Activated naive CD4-positive, alpha-beta T cell treated with anti-CD3 and anti-CD28 coated beads, Interleukin-2, amount 50 U/mL, for 72 hours (primary cell): ENCODE measurements around the gene ADGRE1. TPM values are rescaled to one million over a fixed set of nuclear protein-coding genes. Genes with fewer than 3 reads are reported as not detected.

ENCODE experiments used
- ATAC-seq, 2 donors: fragments of 150-1000 bp; cut with Tn5 transposase; 2 replicates each; pipeline ENCODE4 v1.10.0; 2021; ENCODE audit warnings: mild to moderate bottlenecking in 2 of 2, moderate library complexity in 2 of 2
- DNase-seq, 2 donors: peaks; one replicate each; pipeline ENCODE4 v3.0.0; 2021 to 2022; ENCODE audit warnings: low spot score in 2 of 2
- H3K27ac Mint-ChIP-seq, 2 donors: one replicate each; pipeline ENCODE4 v1.8.0; 2022; ENCODE audit warnings: mild to moderate bottlenecking in 2 of 2, mixed read lengths in 2 of 2
- H3K36me3 Mint-ChIP-seq, 2 donors: one replicate each; pipeline ENCODE4 v1.8.0; 2022; ENCODE audit warnings: mixed read lengths in 2 of 2
- H3K9me3 Mint-ChIP-seq, 2 donors: one replicate each; pipeline ENCODE4 v1.8.0; 2022; ENCODE audit warnings: mixed read lengths in 2 of 2
- total RNA-seq, 2 donors: library from RNA; stranded (reverse); gene quantifications; one replicate each; pipeline ENCODE4 v1.2.3, GENCODE V29; 2022

Gene ADGRE1
- total RNA-seq, 2 donors from 2014 or later: 12.1 to 16.1 TPM

DNA sequence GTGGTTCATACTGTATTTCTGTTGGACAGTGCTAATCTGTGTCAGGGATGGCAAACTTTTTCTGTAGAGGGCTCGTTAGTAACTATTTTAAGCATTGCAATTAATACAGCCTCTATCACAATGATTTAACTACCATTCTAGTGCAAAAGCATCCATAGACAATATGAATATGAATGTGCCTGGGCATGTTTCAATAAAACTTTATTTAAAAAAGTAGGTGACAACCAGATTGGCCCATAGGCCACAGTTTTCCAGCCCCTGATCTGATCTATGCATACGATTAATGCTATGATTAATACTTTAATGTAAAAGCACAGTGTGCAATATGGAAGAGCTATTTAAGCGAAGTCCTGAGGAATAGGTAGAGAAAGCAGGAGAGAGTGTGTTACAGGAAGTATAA, 29.6 kb downstream of the ADGRE1 start:
- DNase-seq (no peak), ATAC-seq (no peak)
- H3K9me3 Mint-ChIP-seq: peaks cover 5 to 10% of the 10 kb centered on the region in 2 donors
- H3K36me3 Mint-ChIP-seq: peaks cover 17 to 22% of the 10 kb centered on the region in 2 donors
- H3K27ac Mint-ChIP-seq: peak overlapping the region in 1 of 2 donors; percentile 18

DNA sequence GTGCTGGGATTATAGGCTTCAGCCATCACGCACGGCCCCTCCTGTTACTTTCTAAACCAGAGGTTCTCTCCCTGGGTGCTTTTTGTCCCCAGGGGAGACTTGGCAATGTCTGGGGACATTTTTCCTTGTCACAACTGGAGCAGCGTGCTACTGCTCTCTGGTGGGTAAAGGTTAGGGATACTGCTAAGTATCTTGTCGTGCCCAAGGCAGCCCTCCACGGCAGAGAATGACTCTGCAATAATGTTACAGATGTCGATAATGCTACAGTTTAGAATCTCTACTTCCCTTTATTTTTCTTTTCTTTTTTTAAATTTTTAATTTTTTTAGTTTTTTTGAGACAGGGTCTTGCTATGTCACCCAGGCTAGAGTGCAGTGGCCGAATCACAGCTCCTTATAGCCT, 38.0 kb downstream of the ADGRE1 start:
- ATAC-seq (no peak), DNase-seq (no peak)
- Mint-ChIP-seq H3K9me3 (peaks cover 4 to 10% of the 10 kb centered on the region in 2 donors), H3K27ac (peak overlapping the region; percentile 79 to 89), H3K36me3 (peaks cover 16 to 46% of the 10 kb centered on the region in 2 donors)

- H3K36me3 Mint-ChIP-seq: peaks cover 21 to 50% of the 10 kb centered on the region in 2 donors
- peak; percentile 93 to 97 for ATAC-seq
- H3K27ac Mint-ChIP-seq: peak overlapping the region; percentile 79 to 89
- H3K9me3 Mint-ChIP-seq: peaks cover 7 to 13% of the 10 kb centered on the region in 2 donors
- peak; percentile 37 to 66 for DNase-seq
Observed at GRCh38 chr19:6925801-6926751, 38.7 kb downstream of the ADGRE1 start.

- Mint-ChIP-seq H3K9me3 (peaks cover 9 to 14% of the 10 kb centered on the region in 2 donors), H3K36me3 (peaks cover 29 to 49% of the 10 kb centered on the region in 2 donors), H3K27ac (no peak overlapping the region)
- no peak for ATAC-seq
- no peak for DNase-seq
Observed at GRCh38 chr19:6930190-6930589, 42.8 kb downstream of the ADGRE1 start.

- Mint-ChIP-seq H3K9me3 (peaks cover 5 to 9% of the 10 kb centered on the region in 2 donors), H3K36me3 (peaks cover 26 to 34% of the 10 kb centered on the region in 2 donors), H3K27ac (no peak overlapping the region)
- ATAC-seq (no peak), DNase-seq (no peak)
Observed at GRCh38 chr19:6935069-6935468, 47.7 kb downstream of the ADGRE1 start.

DNA sequence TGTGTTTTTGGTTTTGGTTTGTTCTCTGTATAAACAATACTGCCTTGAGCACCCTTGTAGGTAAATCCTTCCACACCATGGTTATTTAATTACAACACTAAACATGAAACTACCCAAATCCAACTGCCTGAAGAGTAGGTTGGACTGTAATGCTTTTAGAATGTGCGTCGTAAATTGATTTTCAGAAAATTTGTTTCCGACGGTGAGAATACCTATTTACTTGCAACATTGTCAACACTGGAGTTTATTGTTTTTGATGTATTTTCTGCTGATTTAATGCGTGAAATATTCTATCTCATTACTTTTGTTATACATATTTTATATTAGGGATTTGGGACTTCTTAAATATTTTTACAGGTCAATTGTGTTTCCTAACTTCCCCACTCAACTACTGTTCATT, 48.2 kb downstream of the ADGRE1 start:
- Mint-ChIP-seq H3K36me3 (peaks cover 29 to 35% of the 10 kb centered on the region in 2 donors), H3K27ac (no peak overlapping the region), H3K9me3 (peaks cover 5 to 9% of the 10 kb centered on the region in 2 donors)
- no peak for DNase-seq
- no peak for ATAC-seq

DNA sequence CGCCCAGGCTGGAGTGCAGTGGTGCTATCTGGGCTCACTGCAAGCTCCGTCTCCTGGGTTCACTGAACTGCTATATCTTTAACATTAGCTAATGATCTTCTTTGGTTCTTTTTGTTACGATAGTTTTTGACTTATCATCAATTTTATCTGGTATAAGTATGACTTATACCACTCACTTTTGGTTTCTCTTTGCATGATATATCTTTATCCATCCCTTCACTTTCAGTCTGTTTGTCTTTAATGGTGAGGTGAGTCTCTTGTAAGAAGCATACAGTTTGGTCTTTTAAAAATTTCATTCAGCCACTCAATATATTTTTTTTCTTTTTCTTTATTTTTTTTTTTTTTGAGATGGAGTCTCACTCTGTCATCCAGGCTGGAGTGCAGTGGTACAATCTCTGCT, 58.4 kb downstream of the ADGRE1 start:
- ATAC-seq: peak; percentile 44 to 50
- H3K27ac Mint-ChIP-seq: no peak overlapping the region
- H3K9me3 Mint-ChIP-seq: no peaks in the 10 kb centered on the region
- DNase-seq: no peak
- H3K36me3 Mint-ChIP-seq: peaks cover 0 to 9% of the 10 kb centered on the region in 2 donors

DNA sequence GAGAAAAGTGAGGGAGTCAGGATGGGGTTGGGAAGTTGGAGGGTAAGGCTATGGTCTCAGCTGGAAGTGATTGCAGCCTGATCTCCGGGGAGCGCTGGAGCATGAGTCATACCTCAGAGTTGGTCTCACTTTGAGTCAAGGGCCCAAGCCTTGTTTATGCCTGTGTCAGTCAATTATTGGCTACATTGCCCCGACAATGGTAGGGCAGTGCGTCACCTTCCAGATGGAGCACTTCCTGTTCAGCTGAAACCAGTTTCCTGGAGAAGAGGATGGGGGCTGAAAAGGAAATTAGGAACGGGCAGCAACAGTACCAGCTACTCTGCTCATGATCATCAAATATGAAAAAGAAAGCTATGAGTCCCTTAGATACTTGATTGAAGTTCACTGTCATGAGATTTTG, 60.4 kb downstream of the ADGRE1 start:
- peaks cover 0 to 2% of the 10 kb centered on the region in 2 donors for H3K9me3 Mint-ChIP-seq
- DNase-seq (peak; percentile 47 to 71), ATAC-seq (peak; percentile 98 to 99)
- H3K27ac Mint-ChIP-seq: no peak overlapping the region
- peaks cover 0 to 3% of the 10 kb centered on the region in 2 donors for H3K36me3 Mint-ChIP-seq

GRCh38 chr19:6948884-6949283, 61.5 kb downstream of the ADGRE1 start:
- no peak for ATAC-seq

DNA sequence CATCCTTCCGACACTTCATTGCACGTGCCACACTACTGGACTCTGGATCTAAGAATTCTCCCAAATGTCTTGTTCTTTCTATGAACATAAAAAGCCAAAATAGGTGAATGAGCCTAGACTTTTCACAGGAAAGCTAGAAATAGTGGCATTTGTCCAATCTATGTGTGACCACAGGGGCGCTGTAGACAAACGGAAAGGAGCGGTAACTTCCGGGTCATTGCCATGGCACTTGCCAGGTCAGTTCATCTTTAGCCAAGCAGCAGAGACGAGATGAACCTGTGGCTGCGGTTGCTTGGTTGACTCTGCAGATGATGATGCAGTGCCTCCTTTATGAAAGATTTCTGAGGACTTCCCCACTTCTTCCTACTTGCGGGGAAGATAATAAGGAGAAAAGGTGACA, 65.6 kb downstream of the ADGRE1 start:
- H3K36me3 Mint-ChIP-seq: peaks cover 0 to 14% of the 10 kb centered on the region in 2 donors
- no peak overlapping the region for H3K27ac Mint-ChIP-seq
- peaks cover 0 to 4% of the 10 kb centered on the region in 2 donors for H3K9me3 Mint-ChIP-seq
- no peak for DNase-seq
- ATAC-seq: no peak

More at GRCh38 chr19:6948884-6949283, 61.5 kb downstream of the ADGRE1 start:
- H3K36me3 Mint-ChIP-seq: peaks cover 0 to 6% of the 10 kb centered on the region in 2 donors
- H3K27ac Mint-ChIP-seq: no peak overlapping the region
- no peak for DNase-seq
- peaks cover 0 to 4% of the 10 kb centered on the region in 2 donors for H3K9me3 Mint-ChIP-seq

DNA sequence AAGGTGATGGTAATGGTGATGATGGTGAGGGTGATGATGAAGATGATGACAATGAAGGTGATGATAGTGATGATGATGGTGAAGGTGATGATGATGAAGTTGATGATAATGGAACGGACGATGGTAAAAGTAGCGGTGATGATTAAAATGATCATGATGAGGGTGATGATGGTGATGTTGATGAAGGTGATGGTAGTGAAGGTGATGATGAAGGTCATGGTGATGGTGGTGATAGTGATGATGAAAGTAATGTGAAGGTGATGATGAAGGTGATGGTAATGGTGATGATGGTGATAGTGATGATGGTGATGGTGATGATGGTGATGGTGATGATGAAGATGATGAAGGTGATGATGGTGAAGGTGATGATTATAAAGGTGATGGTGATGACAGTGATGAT, 67.7 kb downstream of the ADGRE1 start:
- Mint-ChIP-seq H3K9me3 (peaks cover 0 to 4% of the 10 kb centered on the region in 2 donors), H3K36me3 (peaks cover 0 to 14% of the 10 kb centered on the region in 2 donors), H3K27ac (no peak overlapping the region)
- DNase-seq (no peak), ATAC-seq (no peak)

GRCh38 chr19:6956573-6956972, 69.2 kb downstream of the ADGRE1 start:
- ATAC-seq (no peak), DNase-seq (no peak)
- no peak overlapping the region for H3K27ac Mint-ChIP-seq
- H3K36me3 Mint-ChIP-seq: peaks cover 0 to 14% of the 10 kb centered on the region in 2 donors
- peaks cover 0 to 4% of the 10 kb centered on the region in 2 donors for H3K9me3 Mint-ChIP-seq

GRCh38 chr19:6958791-6959190, 71.4 kb downstream of the ADGRE1 start:
- ATAC-seq: no peak
- no peak for DNase-seq
- H3K36me3 Mint-ChIP-seq: peaks cover 7 to 8% of the 10 kb centered on the region in 2 donors

GRCh38 chr19:6963244-6963852, 76.0 kb downstream of the ADGRE1 start:
- Mint-ChIP-seq H3K27ac (peak overlapping the region in 1 of 2 donors; percentile 54), H3K9me3 (no peaks in the 10 kb centered on the region), H3K36me3 (peaks cover 0 to 8% of the 10 kb centered on the region in 2 donors)
- no peak for ATAC-seq
- DNase-seq: no peak

More at GRCh38 chr19:6958791-6959190, 71.4 kb downstream of the ADGRE1 start:
- H3K27ac Mint-ChIP-seq: no peak overlapping the region
- H3K9me3 Mint-ChIP-seq: no peaks in the 10 kb centered on the region

DNA sequence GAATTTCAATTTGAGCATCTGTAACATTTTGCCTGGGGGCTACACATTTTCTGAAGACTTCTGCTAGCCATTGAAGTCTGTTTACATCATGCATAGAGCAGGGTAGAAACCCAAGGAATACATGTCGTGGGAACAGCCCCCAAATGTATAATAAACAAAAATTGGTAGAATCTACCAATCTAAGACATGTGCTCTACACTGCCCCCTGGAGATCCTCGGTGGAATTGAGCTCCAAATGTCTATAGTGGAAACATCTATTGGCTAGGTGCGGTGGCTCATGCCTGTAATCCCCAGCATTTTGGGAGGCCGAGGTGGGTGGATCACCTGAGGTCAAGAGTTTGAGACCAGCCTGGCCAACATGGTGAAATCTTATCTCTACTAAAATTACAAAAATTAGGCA, 76.6 kb downstream of the ADGRE1 start:
- H3K27ac Mint-ChIP-seq: peak overlapping the region in 1 of 2 donors; percentile 54
- DNase-seq: peak in 1 of 2 donors; percentile 41
- H3K36me3 Mint-ChIP-seq: peaks cover 0 to 8% of the 10 kb centered on the region in 2 donors
- no peaks in the 10 kb centered on the region for H3K9me3 Mint-ChIP-seq
- no peak for ATAC-seq

DNA sequence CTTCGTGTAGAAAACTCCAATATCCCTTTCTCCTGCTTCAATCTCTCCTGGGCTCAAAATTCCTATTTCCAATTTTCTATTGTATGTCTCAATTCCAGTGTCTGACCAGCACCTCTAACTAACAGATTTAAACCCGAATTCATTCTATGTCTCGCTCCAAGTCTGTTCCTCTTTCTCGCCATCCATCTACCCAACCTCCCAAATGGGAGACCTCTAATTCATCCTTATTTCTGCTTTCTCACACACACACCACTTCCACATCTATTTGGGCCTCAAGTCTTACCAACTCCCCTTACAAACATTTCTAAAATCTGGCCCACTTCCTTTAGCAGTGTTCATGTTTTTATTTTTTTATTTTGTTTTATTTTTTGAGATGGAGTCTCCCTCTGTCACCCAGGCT, 80.6 kb downstream of the ADGRE1 start:
- ATAC-seq (no peak), DNase-seq (no peak)
- H3K9me3 Mint-ChIP-seq: peaks cover 0 to 4% of the 10 kb centered on the region in 2 donors
- H3K27ac Mint-ChIP-seq: no peak overlapping the region
- peaks cover 5 to 11% of the 10 kb centered on the region in 2 donors for H3K36me3 Mint-ChIP-seq

- ATAC-seq (no peak), DNase-seq (no peak)
- peaks cover 0 to 4% of the 10 kb centered on the region in 2 donors for H3K9me3 Mint-ChIP-seq
- peaks cover 4 to 5% of the 10 kb centered on the region in 2 donors for H3K36me3 Mint-ChIP-seq
- H3K27ac Mint-ChIP-seq: no peak overlapping the region
Observed at GRCh38 chr19:6969490-6969889, 82.1 kb downstream of the ADGRE1 start.
